22Rv1 (cell line): ENCODE data around the gene ZNF841.
"Not testable (repeated sequence)": the region's sequence is repeated elsewhere in the genome, so short reads cannot be mapped to it uniquely, and the experiment has no call there.

ENCODE experiments used
- CTCF ChIP-seq: fragments of 450-650 bp; IDR thresholded peaks from 2 replicates; pipeline ENCODE4 v1.5.1; 2017; ENCODE audit warnings: mild to moderate bottlenecking
- ZFX ChIP-seq: fragments of 450-650 bp; IDR thresholded peaks from 2 replicates; pipeline ENCODE4 v1.6.1; 2017; ENCODE audit warnings: antibody characterized with exemption, borderline replicate concordance

DNA sequence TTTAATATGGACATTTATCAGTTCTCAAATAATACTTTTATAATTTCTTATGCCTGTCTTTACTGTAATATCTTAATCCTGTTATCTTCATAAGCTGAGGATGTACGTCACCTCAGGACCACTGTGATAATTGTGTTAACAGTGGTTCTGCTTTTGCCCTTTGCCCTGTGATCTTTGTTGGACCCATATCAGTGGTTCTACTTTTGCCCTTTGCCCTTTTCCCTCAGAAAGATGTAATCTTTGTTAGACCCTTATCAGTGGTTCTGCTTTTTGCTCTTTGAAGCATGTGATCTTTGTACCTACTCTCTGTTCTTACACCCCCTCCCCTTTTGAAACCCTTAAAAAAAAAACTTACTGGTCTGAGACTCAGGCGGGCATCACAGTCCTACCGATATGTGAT is 39.1 kb downstream of the ZNF841 start:
- not testable (repeated sequence) for TF ChIP-seq CTCF, ZFX
